HG03432 (cell line): Measurements from ENCODE around the gene PPP1R26.
"Not testable (repeated sequence)": the region's sequence is repeated elsewhere in the genome, so short reads cannot be mapped to it uniquely, and the experiment has no call there.

ENCODE experiments used
- ATAC-seq: cut with Tn5 transposase; IDR thresholded peaks from one replicate; pipeline ENCODE4 v1.9.1; 2021; ENCODE audit warnings: mild to moderate bottlenecking, moderate library complexity; ENCODE audit not compliant: unreplicated experiment

PPP1R26 gene

GRCh38 chr9:135502168-135502872 is 22.7 kb downstream of the PPP1R26 start:
- no peak for ATAC-seq

GRCh38 chr9:135502873-135503321 is 23.3 kb downstream of the PPP1R26 start:
- ATAC-seq, result no peak

- no peak for ATAC-seq
Measured at GRCh38 chr9:135503371-135504261, 24.0 kb downstream of the PPP1R26 start.

GRCh38 chr9:135504262-135505243 is 25.0 kb downstream of the PPP1R26 start:
- ATAC-seq, result no peak

GRCh38 chr9:135505406-135506187 is 26.0 kb downstream of the PPP1R26 start:
- ATAC-seq, result no peak

GRCh38 chr9:135506327-135507103 is 26.9 kb downstream of the PPP1R26 start:
- ATAC-seq, result no peak

- ATAC-seq, result no peak
Measured at GRCh38 chr9:135507104-135508035, 27.8 kb downstream of the PPP1R26 start.

- no peak for ATAC-seq
Measured at GRCh38 chr9:135508211-135508820, 28.7 kb downstream of the PPP1R26 start.

GRCh38 chr9:135509458-135509857 is 29.9 kb downstream of the PPP1R26 start:
- no peak for ATAC-seq

- no peak for ATAC-seq
Measured at GRCh38 chr9:135512241-135512603, 32.6 kb downstream of the PPP1R26 start.

GRCh38 chr9:135512904-135513303 is 33.3 kb downstream of the PPP1R26 start:
- no peak for ATAC-seq

GRCh38 chr9:135513351-135513846 is 33.8 kb downstream of the PPP1R26 start:
- ATAC-seq, result no peak

- not testable (repeated sequence) for ATAC-seq
Measured at GRCh38 chr9:135513906-135514305, 34.3 kb downstream of the PPP1R26 start.

GRCh38 chr9:135514342-135515082 is 34.9 kb downstream of the PPP1R26 start:
- ATAC-seq, result no peak

GRCh38 chr9:135515083-135515951 is 35.7 kb downstream of the PPP1R26 start:
- ATAC-seq, result no peak
